HepG2 (cell line): Measurements from ENCODE around the gene EIF4G1. TPM values are rescaled to one million over a fixed set of nuclear protein-coding genes. Genes with fewer than 3 reads are reported as not detected.

Source experiments
- CREB1 ChIP-seq, 2 experiments: fragments of 450-650 bp in 1 of 2; IDR thresholded peaks; 2 replicates each; pipeline ENCODE4 v1.6.1; 2016 to 2017; ENCODE audit warnings: control low read depth in 1 of 2, mild to moderate bottlenecking in 1 of 2, missing compliant biosample characterization in 1 of 2, missing genetic modification characterization in 1 of 2
- EP300 ChIP-seq, 3 experiments: sonication (generic) in 1 of 3; formaldehyde crosslinking in 1 of 3; IDR thresholded peaks; 2 replicates each; pipeline versions ENCODE4 v1.5.1 to v1.6.1; 2011 to 2020; ENCODE audit warnings: low read depth in 2 of 3, low read length in 2 of 3, borderline replicate concordance in 1 of 3, improper control_type of control experiment in 1 of 3, mild to moderate bottlenecking in 1 of 3, missing genetic modification reagents in 1 of 3, moderate library complexity in 1 of 3
- POGZ ChIP-seq: sonication (generic); formaldehyde crosslinking; IDR thresholded peaks from 2 replicates; pipeline ENCODE4 v1.4.0; 2020; ENCODE audit warnings: mild to moderate bottlenecking, missing genetic modification reagents
- ZBTB26 ChIP-seq: IDR thresholded peaks from 2 replicates; pipeline ENCODE4 v1.6.1; 2016; ENCODE audit warnings: missing compliant biosample characterization, missing genetic modification reagents, borderline replicate concordance
- ZBTB33 ChIP-seq: sonication (generic); formaldehyde crosslinking; IDR thresholded peaks from 2 replicates; pipeline ENCODE4 v1.4.0; 2020; ENCODE audit warnings: missing genetic modification reagents
- ZNF574 ChIP-seq: sonication (generic); formaldehyde crosslinking; IDR thresholded peaks from 2 replicates; pipeline ENCODE4 v1.4.0; 2020; ENCODE audit warnings: missing genetic modification reagents
- ZNF646 ChIP-seq: sonication (generic); formaldehyde crosslinking; IDR thresholded peaks from 2 replicates; pipeline ENCODE4 v1.9.0; 2021; ENCODE audit warnings: mild to moderate bottlenecking, missing genetic modification reagents
- ZNF687 ChIP-seq: sonication (generic); formaldehyde crosslinking; IDR thresholded peaks from 2 replicates; pipeline ENCODE4 v1.5.1; 2020; ENCODE audit warnings: mild to moderate bottlenecking, missing genetic modification reagents, moderate library complexity
- polyA plus RNA-seq, 8 experiments: library from polyadenylated mRNA; depleted of rRNA in 3 of 8; stranded (reverse) in 7 of 8; unstranded in 1 of 8; fragments of >200 nt; fragmentation: Illumina TruSeq in 4 of 8; extraction: Trizol in 4 of 8; gene quantifications; 2 replicates each; pipeline versions ENCODE4 v1.2.1 to v1.2.3, GENCODE V29; 2011 to 2016; ENCODE audit warnings: low read depth in 4 of 8, missing spikeins in 1 of 8, mixed read lengths in 1 of 8; ENCODE audit not compliant: insufficient read depth in 1 of 8
- total RNA-seq, 5 experiments: library from RNA; depleted of rRNA; stranded (reverse); fragments of >200 nt; fragmentation: Illumina TruSeq; extraction: Trizol; gene quantifications; 2 replicates each; pipeline ENCODE4 v1.2.3, GENCODE V29; 2016; ENCODE audit warnings: low read depth in 1 of 5

The EIF4G1 gene
- total and polyA plus RNA-seq, 2 of the 13 experiments (the other 11 are each of a cell fraction or from before 2014, with no cell fraction given), result 208 to 213 TPM

GRCh38 chr3:184306341-184306972, 7.9 kb upstream of the EIF4G1 start (continued):
- no peak for TF ChIP-seq ZNF646 (CRISPR knock-in tag)
- no peak for TF ChIP-seq CREB1 (IDR thresholded peaks at IDR 0.05)
- no peak for TF ChIP-seq CREB1 (CRISPR knock-in tag; IDR thresholded peaks at IDR 0.05)
- TF ChIP-seq ZBTB26, result no peak
- TF ChIP-seq EP300 (IDR thresholded peaks at IDR 0.05; ENCODE audit: low read depth in 2 of 2, low read length in 2 of 2), result no peak
- TF ChIP-seq EP300 (CRISPR knock-in tag; IDR thresholded peaks at IDR 0.05; ENCODE audit: borderline replicate concordance), result no peak
- no peak for TF ChIP-seq ZNF574
- no peak for TF ChIP-seq POGZ
- no peak for TF ChIP-seq ZNF687 (CRISPR knock-in tag)
- no peak for TF ChIP-seq ZBTB33 (CRISPR knock-in tag)
